Lung microvascular endothelial cell (primary cell): ENCODE data around the gene PHACTR2. TPM values are rescaled to one million over a fixed set of nuclear protein-coding genes. Genes with fewer than 3 reads are reported as not detected.
"Not testable (repeated sequence)": the region's sequence is repeated elsewhere in the genome, so short reads cannot be mapped to it uniquely, and the experiment has no call there.

Source experiments
- DNase-seq, 2 donors: peaks; one replicate each; pipeline versions ENCODE4 v3.0.0 to v3.0.0-alpha.2; 2010; ENCODE audit warnings: low read depth in 2 of 2
- total RNA-seq: library from RNA; depleted of rRNA; stranded (reverse); fragments of >200 nt; gene quantifications from 2 replicates; pipeline ENCODE4 v1.2.1, GENCODE V29; 2014

The PHACTR2 gene
- total RNA-seq, 1 donor from 2014 or later: 207 TPM

DNA sequence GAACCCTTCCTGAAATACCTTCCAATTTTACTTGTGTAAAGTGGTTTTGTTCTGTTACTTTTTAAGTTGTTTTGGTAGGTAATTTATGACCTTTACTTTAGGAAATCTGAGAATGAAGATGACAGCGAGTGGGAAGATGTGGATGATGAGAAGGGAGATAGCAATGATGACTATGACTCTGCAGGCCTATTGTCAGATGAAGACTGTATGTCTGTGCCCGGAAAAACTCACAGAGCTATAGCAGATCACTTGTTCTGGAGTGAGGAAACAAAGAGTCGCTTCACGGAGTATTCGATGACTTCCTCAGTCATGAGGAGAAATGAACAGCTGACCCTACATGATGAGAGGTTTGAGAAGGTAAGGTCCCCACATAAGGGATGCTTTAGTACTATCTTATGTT is 179.9 kb downstream of the PHACTR2 start:
- DNase-seq: no peak

DNA sequence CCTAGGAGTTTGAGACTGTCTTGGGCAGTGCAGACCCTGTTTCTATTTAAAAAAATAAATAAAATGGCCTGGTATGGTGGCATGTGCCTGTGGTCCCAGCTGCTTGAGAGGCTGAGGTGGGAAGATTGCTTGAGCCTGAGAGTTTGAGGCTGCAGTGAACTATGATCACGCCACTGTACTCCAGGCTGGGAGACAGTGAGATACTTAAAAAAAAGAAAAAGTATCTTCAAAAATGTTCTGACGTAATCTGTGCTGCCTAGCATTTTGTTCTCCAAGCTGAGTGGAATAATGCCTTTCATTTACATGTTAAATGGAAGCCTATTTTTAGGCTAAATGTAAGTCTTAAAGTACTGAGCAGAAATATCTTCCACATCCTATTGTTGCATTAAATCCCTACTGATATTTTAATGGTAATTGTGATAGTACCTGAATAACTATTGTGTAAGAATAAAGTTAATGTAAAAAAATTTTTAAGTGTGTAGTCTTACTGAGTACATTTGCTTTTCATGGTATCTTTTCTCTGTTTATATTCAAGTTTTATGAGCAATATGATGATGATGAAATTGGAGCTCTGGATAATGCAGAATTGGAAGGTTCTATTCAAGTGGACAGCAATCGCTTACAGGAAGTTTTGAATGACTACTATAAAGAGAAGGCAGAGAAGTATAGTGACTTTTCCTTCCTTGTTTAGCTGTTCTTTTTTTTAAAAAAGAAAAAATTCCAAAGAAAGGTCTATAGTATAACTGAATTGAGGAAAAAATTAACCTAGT is 182.3 kb downstream of the PHACTR2 start:
- no peak for DNase-seq

GRCh38 chr6:143863771-143864170 is 186.0 kb downstream of the PHACTR2 start:
- no peak for DNase-seq

DNA sequence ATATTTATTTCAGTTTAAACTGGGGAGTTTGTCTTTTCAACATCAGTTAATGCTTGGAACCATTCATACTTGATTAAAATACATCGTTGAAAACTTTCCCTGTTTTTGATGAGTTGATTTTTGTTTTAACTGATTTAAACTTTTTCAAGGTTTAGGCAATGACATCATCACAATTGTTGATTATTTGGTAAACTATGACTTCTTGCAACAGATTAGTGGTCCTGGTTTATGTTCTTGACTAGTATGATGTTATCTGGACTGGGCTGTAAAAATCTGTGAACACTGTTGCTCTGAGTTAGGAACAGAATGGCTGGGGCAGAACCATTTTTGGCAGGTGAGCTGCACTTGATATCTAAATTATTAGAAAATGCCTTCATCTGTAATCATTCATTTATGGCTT is 186.5 kb downstream of the PHACTR2 start, which contains the start of gene ZC2HC1B:
TSS of gene ZC2HC1B (plus strand) at position 241 of the 400 bp plus-strand sequence. CDS start at position 307, 66 bp downstream.
- DNase-seq: no peak

DNA sequence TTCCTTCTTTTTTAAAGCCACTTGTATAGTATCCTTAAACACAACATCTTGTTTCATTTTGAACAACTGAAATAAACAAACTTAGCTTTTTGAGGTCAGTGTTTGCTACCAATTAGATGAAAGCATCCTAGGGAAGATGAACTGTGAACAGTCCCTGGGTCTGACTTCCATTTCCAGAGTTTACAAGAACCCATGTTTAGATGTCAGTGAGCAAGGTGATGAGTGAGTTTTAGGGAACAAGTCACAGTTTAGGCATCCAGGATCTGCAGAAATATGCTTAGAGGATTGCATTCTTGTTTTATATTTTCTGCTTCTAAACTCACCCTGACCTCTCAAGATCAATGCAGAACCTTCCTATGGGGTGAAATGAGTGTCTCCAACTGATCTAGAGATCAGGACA is 189.5 kb downstream of the PHACTR2 start:
- DNase-seq: no peak

- DNase-seq: not testable (repeated sequence)
Measured at GRCh38 chr6:143868808-143869207, 191.0 kb downstream of the PHACTR2 start.

GRCh38 chr6:143871202-143871730 is 193.5 kb downstream of the PHACTR2 start:
- not testable (repeated sequence) for DNase-seq

- DNase-seq: peak; percentile 29 to 54
Measured at GRCh38 chr6:143872201-143872600, 194.4 kb downstream of the PHACTR2 start.

DNA sequence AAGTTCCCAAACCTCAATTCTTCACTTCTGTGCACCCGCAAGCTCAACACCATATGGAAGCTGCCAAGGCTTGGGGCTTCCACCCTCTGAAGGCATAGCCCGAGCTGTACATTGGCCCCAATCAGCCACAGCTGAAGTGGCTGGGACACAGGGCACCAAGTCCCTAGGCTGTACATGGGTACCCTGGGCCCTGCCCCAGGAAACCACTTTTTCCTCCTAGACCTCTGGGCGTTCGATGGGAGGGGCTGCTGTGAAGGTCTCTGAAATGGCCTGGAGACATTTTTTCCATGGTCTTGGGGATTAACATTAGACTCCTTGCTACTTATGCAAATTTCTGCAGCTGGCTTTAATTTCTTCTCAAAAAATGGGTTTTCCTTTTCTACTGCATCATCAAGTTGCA is 195.8 kb downstream of the PHACTR2 start:
- DNase-seq: not testable (repeated sequence)

- not testable (repeated sequence) for DNase-seq
Measured at GRCh38 chr6:143874503-143874902, 196.7 kb downstream of the PHACTR2 start.

DNA sequence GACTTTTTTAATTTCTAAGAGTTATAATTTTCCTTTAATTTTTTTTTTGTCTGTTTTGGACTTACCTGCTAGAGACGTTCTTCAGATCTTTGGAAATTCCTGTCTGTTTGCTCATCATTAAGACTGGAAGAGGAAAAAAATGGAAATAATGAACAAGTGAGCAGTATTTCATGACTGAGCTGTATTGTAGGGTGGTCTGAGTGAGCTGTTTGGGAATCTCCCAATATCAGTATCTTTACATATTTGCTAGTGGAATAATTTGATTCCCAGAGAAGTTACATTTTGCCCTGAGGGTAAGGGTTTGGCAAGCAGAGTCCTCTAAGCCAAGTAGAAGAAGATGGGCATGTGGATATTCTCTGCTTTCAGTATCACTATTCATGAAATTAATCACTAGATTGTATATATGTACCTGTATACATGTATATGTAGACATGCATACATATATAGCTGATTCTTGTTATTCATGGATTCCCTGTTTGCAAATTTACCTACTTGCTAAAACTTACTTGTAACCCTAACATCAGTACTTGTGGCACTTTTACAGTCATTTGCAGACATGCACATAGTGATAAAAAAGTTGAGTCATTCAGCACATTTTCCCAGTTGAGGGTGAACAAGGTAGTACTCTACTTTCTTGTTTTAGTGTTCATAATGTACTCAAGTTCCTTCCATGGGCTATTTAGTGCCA is 200.0 kb downstream of the PHACTR2 start:
- DNase-seq: no peak

GRCh38 chr6:143878272-143878760 is 200.6 kb downstream of the PHACTR2 start:
- no peak for DNase-seq

DNA sequence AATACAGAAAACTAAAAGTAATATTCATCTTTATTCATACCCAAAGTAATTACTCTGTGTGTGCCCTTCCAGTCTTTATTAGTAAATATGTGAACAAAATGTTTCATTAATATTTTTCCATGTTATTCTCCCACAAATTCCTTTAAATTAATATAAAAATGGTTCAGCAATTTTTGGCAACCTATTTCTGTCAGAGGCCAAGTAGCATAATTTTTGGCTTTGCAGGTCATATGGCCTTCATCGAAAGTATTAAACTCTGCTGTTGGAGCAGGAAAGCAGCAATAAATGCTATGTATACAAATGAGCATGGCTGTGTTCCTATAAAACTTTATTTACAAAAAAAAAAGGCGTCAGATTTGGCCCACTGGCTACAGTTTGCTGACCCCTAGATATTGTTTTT is 202.6 kb downstream of the PHACTR2 start:
- no peak for DNase-seq

Other genes with a start within 250 kb of the PHACTR2 start
- gene ADAT2, start 227.3 kb upstream of the PHACTR2 start, total RNA-seq: 2.2 and 3.6 TPM in 2 replicates
- 12.4 and 14.5 TPM in 2 replicates for gene PEX3, start 227.2 kb upstream of the PHACTR2 start, total RNA-seq
- 24.4 and 29.0 TPM in 2 replicates for gene FUCA2, start 166.2 kb upstream of the PHACTR2 start, total RNA-seq
- 8.5 and 11.7 TPM in 2 replicates for gene LTV1, start 165.4 kb downstream of the PHACTR2 start, total RNA-seq
- gene ZC2HC1B, start 186.5 kb downstream of the PHACTR2 start, total RNA-seq: not detected in 2 replicates